HEK293 (cell line): ENCODE data around the gene CDK2AP2.

ENCODE experiments used
- CTCF ChIA-PET: fragments of 350-600 bp; formaldehyde crosslinking; extraction: SDS; loops from one replicate; lab custom pipeline; 2021; ENCODE audit warnings: antibody characterized with exemption; lab: Yijun Ruan, JAX
- POLR2A ChIA-PET: fragments of 300-600 bp; formaldehyde crosslinking; extraction: SDS; loops from one replicate; lab custom pipeline; 2020; ENCODE audit warnings: antibody characterized with exemption, inconsistent platforms; lab: Yijun Ruan, JAX
- H3K27ac ChIP-seq: fragments of 200-500 bp; sonication (Bioruptor generic); 2 replicates; pipeline ENCODE4 v1.5.1; 2014; ENCODE audit warnings: low read depth, low read length, control low read depth, inconsistent platforms; ENCODE audit errors: extremely low read depth
- H3K36me3 ChIP-seq, 2 experiments: fragments of 200-500 bp in 1 of 2; sonication (Bioruptor generic) in 1 of 2; 1 replicate in 1 of 2; 2 replicates in 1 of 2; pipeline ENCODE4 v1.5.1; 2014 to 2017; ENCODE audit warnings: inconsistent platforms in 2 of 2, low read length in 2 of 2; ENCODE audit not compliant: control insufficient read depth in 2 of 2, insufficient read depth in 1 of 2
- H3K4me1 ChIP-seq: fragments of 200-500 bp; sonication (Bioruptor generic); 2 replicates; pipeline ENCODE4 v1.5.1; 2014; ENCODE audit warnings: mild to moderate bottlenecking, low read length, inconsistent platforms; ENCODE audit not compliant: control insufficient read depth, insufficient read depth
- H3K4me3 ChIP-seq: 2 replicates; pipeline ENCODE4 v1.5.1; 2011; ENCODE audit warnings: low read depth, mild to moderate bottlenecking, control low read depth, low read length, moderate library complexity
- H3K9me3 ChIP-seq: fragments of 200-500 bp; sonication (Bioruptor generic); 2 replicates; pipeline ENCODE4 v1.5.1; 2014; ENCODE audit warnings: low read depth, low read length, inconsistent platforms; ENCODE audit not compliant: control insufficient read depth, insufficient read depth
- ATF2 ChIP-seq: fragments of 450-650 bp; formaldehyde crosslinking; IDR thresholded peaks from 2 replicates; pipeline ENCODE4 v1.5.1; 2016; ENCODE audit warnings: missing biosample characterization, missing genetic modification characterization, low read depth
- KLF16 ChIP-seq: fragments of 450-650 bp; formaldehyde crosslinking; IDR thresholded peaks from 2 replicates; pipeline ENCODE4 v1.5.1; 2017; ENCODE audit warnings: missing biosample characterization, missing genetic modification characterization
- MEIS1 ChIP-seq: sonication (generic); formaldehyde crosslinking; IDR thresholded peaks from 2 replicates; pipeline ENCODE4 v1.8.1; 2022; ENCODE audit warnings: missing genetic modification reagents, mild to moderate bottlenecking, borderline replicate concordance
- OSR2 ChIP-seq: fragments of 450-650 bp; formaldehyde crosslinking; IDR thresholded peaks from 2 replicates; pipeline ENCODE4 v1.5.1; 2016; ENCODE audit warnings: missing biosample characterization, missing genetic modification characterization
- SALL2 ChIP-seq: fragments of 450-650 bp; formaldehyde crosslinking; IDR thresholded peaks from 2 replicates; pipeline ENCODE4 v1.5.0; 2017; ENCODE audit warnings: missing biosample characterization, mild to moderate bottlenecking, missing genetic modification characterization, borderline replicate concordance
- SCRT2 ChIP-seq: fragments of 450-650 bp; formaldehyde crosslinking; IDR thresholded peaks from 2 replicates; pipeline ENCODE4 v1.5.1; 2016; ENCODE audit warnings: missing biosample characterization, missing genetic modification characterization
- ZEB2 ChIP-seq: fragments of 450-650 bp; formaldehyde crosslinking; IDR thresholded peaks from 2 replicates; pipeline ENCODE4 v1.5.1; 2016; ENCODE audit warnings: missing biosample characterization, missing genetic modification characterization
- ZFHX2 ChIP-seq: fragments of 450-650 bp; formaldehyde crosslinking; conservative IDR thresholded peaks from 2 replicates; pipeline ENCODE4 v1.5.1; 2016; ENCODE audit warnings: missing biosample characterization, missing genetic modification characterization
- ZFP69B ChIP-seq: fragments of 450-650 bp; formaldehyde crosslinking; IDR thresholded peaks from 2 replicates; pipeline ENCODE4 v1.5.1; 2016; ENCODE audit warnings: missing biosample characterization, missing genetic modification characterization
- ZNF266 ChIP-seq: fragments of 450-650 bp; formaldehyde crosslinking; IDR thresholded peaks from 2 replicates; pipeline ENCODE4 v1.5.1; 2016; ENCODE audit warnings: missing biosample characterization, missing genetic modification characterization, low read depth
- ZNF555 ChIP-seq: fragments of 450-650 bp; formaldehyde crosslinking; conservative IDR thresholded peaks from 2 replicates; pipeline ENCODE4 v1.5.1; 2017; ENCODE audit warnings: missing biosample characterization, mild to moderate bottlenecking, missing genetic modification characterization, inconsistent platforms
- ZNF626 ChIP-seq: fragments of 450-650 bp; sonication (Bioruptor Pico); formaldehyde crosslinking; IDR thresholded peaks from 2 replicates; pipeline ENCODE4 v1.5.1; 2018; ENCODE audit warnings: missing biosample characterization, missing genetic modification characterization, inconsistent platforms
- ZNF707 ChIP-seq: fragments of 450-650 bp; formaldehyde crosslinking; IDR thresholded peaks from 2 replicates; pipeline ENCODE4 v1.5.1; 2016; ENCODE audit warnings: missing biosample characterization, missing genetic modification characterization
- ZNF747 ChIP-seq: fragments of 450-650 bp; formaldehyde crosslinking; IDR thresholded peaks from 2 replicates; pipeline ENCODE4 v1.5.1; 2016; ENCODE audit warnings: missing biosample characterization, missing genetic modification characterization
- ZNF777 ChIP-seq: fragments of 450-650 bp; formaldehyde crosslinking; IDR thresholded peaks from 2 replicates; pipeline ENCODE4 v1.5.1; 2017; ENCODE audit warnings: missing biosample characterization, missing genetic modification characterization, borderline replicate concordance
- ZNF791 ChIP-seq: fragments of 450-650 bp; formaldehyde crosslinking; IDR thresholded peaks from 2 replicates; pipeline ENCODE4 v1.5.1; 2016; ENCODE audit warnings: missing biosample characterization, missing genetic modification characterization
- ZNF830 ChIP-seq: fragments of 450-650 bp; IDR thresholded peaks from 2 replicates; pipeline ENCODE4 v1.5.0; 2018; ENCODE audit warnings: missing biosample characterization, missing genetic modification characterization, low read depth, mild to moderate bottlenecking, moderate library complexity
- TF ChIP-seq, protein P1 (sequence below): fragments of 450-650 bp; IDR thresholded peaks from 2 replicates; pipeline ENCODE4 v1.5.1; 2018; ENCODE audit warnings: missing biosample characterization, mild to moderate bottlenecking, missing genetic modification characterization
- TF ChIP-seq, protein P2 (sequence below): fragments of 450-650 bp; formaldehyde crosslinking; IDR thresholded peaks from 2 replicates; pipeline ENCODE4 v1.5.1; 2016; ENCODE audit warnings: missing biosample characterization, missing genetic modification characterization
- TF ChIP-seq, protein P3 (sequence below): fragments of 450-650 bp; formaldehyde crosslinking; IDR thresholded peaks from 2 replicates; pipeline ENCODE4 v1.5.1; 2016; ENCODE audit warnings: missing biosample characterization, missing genetic modification characterization
- TF ChIP-seq, protein P4 (sequence below): fragments of 450-650 bp; formaldehyde crosslinking; IDR thresholded peaks from 2 replicates; pipeline ENCODE4 v1.5.1; 2016; ENCODE audit warnings: missing biosample characterization, missing genetic modification characterization
- TF ChIP-seq, protein P5 (sequence below): fragments of 450-650 bp; formaldehyde crosslinking; conservative IDR thresholded peaks from 2 replicates; pipeline ENCODE4 v1.5.1; 2016; ENCODE audit warnings: low read depth, missing biosample characterization, missing genetic modification characterization

The CDK2AP2 gene

GRCh38 chr11:67468759-67469507 is 39.0 kb downstream of the CDK2AP2 start, which contains the start of gene TMEM134 (continued):
- TF ChIP-seq ZNF555 (tag by site-specific recombination) (no peak), KLF16 (tag by site-specific recombination) (no peak), ZNF830 (no peak), OSR2 (no peak), ZNF777 (tag by site-specific recombination) (no peak), ZFP69B (no peak), ZNF626 (tag by site-specific recombination) (no peak), ZFHX2 (0 out of 2 replicates have a peak, but pooled peaks have one; percentile 43), SCRT2 (tag by site-specific recombination) (no peak), MEIS1 (no peak), SALL2 (tag by site-specific recombination) (no peak), ZNF747 (tag by site-specific recombination) (no peak), ZNF791 (no peak), ZNF707 (no peak)
- TF ChIP-seq, protein P1, sequence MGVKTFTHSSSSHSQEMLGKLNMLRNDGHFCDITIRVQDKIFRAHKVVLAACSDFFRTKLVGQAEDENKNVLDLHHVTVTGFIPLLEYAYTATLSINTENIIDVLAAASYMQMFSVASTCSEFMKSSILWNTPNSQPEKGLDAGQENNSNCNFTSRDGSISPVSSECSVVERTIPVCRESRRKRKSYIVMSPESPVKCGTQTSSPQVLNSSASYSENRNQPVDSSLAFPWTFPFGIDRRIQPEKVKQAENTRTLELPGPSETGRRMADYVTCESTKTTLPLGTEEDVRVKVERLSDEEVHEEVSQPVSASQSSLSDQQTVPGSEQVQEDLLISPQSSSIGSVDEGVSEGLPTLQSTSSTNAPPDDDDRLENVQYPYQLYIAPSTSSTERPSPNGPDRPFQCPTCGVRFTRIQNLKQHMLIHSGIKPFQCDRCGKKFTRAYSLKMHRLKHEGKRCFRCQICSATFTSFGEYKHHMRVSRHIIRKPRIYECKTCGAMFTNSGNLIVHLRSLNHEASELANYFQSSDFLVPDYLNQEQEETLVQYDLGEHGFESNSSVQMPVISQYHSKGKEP (tag by site-specific recombination): no peak
- TF ChIP-seq, protein P2, sequence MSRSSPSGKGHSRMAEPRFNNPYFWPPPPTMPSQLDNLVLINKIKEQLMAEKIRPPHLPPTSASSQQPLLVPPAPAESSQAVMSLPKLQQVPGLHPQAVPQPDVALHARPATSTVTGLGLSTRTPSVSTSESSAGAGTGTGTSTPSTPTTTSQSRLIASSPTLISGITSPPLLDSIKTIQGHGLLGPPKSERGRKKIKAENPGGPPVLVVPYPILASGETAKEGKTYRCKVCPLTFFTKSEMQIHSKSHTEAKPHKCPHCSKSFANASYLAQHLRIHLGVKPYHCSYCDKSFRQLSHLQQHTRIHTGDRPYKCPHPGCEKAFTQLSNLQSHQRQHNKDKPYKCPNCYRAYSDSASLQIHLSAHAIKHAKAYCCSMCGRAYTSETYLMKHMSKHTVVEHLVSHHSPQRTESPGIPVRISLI (tag by site-specific recombination): no peak
- TF ChIP-seq, protein P3, sequence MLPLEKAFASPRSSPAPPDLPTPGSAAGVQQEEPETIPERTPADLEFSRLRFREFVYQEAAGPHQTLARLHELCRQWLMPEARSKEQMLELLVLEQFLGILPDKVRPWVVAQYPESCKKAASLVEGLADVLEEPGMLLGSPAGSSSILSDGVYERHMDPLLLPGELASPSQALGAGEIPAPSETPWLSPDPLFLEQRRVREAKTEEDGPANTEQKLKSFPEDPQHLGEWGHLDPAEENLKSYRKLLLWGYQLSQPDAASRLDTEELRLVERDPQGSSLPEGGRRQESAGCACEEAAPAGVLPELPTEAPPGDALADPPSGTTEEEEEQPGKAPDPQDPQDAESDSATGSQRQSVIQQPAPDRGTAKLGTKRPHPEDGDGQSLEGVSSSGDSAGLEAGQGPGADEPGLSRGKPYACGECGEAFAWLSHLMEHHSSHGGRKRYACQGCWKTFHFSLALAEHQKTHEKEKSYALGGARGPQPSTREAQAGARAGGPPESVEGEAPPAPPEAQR (tag by site-specific recombination): no peak
- TF ChIP-seq, protein P4, sequence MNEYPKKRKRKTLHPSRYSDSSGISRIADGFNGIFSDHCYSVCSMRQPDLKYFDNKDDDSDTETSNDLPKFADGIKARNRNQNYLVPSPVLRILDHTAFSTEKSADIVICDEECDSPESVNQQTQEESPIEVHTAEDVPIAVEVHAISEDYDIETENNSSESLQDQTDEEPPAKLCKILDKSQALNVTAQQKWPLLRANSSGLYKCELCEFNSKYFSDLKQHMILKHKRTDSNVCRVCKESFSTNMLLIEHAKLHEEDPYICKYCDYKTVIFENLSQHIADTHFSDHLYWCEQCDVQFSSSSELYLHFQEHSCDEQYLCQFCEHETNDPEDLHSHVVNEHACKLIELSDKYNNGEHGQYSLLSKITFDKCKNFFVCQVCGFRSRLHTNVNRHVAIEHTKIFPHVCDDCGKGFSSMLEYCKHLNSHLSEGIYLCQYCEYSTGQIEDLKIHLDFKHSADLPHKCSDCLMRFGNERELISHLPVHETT (tag by site-specific recombination): no peak

DNA sequence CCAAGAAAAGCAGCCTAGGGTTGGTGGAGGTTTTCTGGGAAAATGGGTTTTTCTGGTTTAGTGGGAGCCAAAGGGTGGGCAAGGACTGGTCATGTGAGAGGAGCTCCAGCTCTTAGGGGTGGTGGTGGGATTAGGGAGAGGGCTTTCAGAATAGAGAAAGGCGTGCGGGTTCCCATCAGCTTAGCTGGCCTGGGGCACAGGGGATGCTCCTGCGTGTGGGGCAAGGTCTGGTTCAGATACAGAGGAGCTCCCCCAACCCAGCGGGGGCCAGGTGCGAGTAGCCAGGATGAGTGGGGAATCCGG is 39.6 kb downstream of the CDK2AP2 start:
- peak overlapping the region; percentile 47; the same call in 1 of the 2 replicates for H3K27ac ChIP-seq
- ChIA-PET CTCF (interaction anchor here (1.6 to 1.9 kb wide), 2 partner anchors 67 to 80 kb away, joined by 10 read pairs; partner anchors contain the start of gene PPP1CA), POLR2A (interaction anchor here (0.5 to 2.8 kb wide), 10 partner anchors 8 to 98 kb away, joined by 3 to 23 read pairs (median 5); partner anchors contain the start of genes AIP, PITPNM1, PPP1CA and PTPRCAP)
- H3K36me3 ChIP-seq: no peaks in the 10 kb centered on the region
- no peaks in the 10 kb centered on the region; the same call in 1 of the 2 replicates for H3K4me1 ChIP-seq
- H3K9me3 ChIP-seq: no peaks in the 10 kb centered on the region
- H3K4me3 ChIP-seq: peak overlapping the region; percentile 71
- TF ChIP-seq ATF2 (tag by site-specific recombination) (no peak), ZNF266 (no peak), ZEB2 (tag by site-specific recombination) (no peak)
- TF ChIP-seq, protein P5, sequence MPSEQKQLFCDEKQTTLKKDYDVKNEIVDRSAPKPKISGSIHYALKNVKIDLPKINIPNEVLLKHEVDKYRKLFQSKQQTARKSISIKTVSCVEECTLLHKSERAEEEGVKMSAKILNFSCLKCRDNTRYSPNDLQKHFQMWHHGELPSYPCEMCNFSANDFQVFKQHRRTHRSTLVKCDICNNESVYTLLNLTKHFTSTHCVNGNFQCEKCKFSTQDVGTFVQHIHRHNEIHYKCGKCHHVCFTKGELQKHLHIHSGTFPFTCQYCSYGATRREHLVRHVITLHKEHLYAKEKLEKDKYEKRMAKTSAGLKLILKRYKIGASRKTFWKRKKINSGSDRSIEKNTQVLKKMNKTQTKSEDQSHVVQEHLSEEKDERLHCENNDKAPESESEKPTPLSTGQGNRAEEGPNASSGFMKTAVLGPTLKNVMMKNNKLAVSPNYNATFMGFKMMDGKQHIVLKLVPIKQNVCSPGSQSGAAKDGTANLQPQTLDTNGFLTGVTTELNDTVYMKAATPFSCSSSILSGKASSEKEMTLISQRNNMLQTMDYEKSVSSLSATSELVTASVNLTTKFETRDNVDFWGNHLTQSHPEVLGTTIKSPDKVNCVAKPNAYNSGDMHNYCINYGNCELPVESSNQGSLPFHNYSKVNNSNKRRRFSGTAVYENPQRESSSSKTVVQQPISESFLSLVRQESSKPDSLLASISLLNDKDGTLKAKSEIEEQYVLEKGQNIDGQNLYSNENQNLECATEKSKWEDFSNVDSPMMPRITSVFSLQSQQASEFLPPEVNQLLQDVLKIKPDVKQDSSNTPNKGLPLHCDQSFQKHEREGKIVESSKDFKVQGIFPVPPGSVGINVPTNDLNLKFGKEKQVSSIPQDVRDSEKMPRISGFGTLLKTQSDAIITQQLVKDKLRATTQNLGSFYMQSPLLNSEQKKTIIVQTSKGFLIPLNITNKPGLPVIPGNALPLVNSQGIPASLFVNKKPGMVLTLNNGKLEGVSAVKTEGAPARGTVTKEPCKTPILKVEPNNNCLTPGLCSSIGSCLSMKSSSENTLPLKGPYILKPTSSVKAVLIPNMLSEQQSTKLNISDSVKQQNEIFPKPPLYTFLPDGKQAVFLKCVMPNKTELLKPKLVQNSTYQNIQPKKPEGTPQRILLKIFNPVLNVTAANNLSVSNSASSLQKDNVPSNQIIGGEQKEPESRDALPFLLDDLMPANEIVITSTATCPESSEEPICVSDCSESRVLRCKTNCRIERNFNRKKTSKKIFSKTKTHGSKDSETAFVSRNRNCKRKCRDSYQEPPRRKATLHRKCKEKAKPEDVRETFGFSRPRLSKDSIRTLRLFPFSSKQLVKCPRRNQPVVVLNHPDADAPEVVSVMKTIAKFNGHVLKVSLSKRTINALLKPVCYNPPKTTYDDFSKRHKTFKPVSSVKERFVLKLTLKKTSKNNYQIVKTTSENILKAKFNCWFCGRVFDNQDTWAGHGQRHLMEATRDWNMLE (tag by site-specific recombination): no peak
